OCI-LY7 (cell line): ENCODE data around the gene NAALADL2. TPM values are rescaled to one million over a fixed set of nuclear protein-coding genes. Genes with fewer than 3 reads are reported as not detected.

ENCODE experiments used
- BruUV-seq: library from RNA; stranded (reverse); fragments of 400-500 nt; replicated peaks from 2 replicates; lab custom pipeline; 2021; lab: Mats Ljungman, UMichigan
- CTCF ChIA-PET: fragments of 300-600 bp; sonication (Branson Sonifier 250); formaldehyde crosslinking; loops from one replicate; lab custom pipeline; 2022; ENCODE audit warnings: antibody characterized with exemption; ENCODE audit not compliant: unreplicated experiment; lab: Charles Lee
- POLR2A ChIA-PET: fragments of 300-600 bp; sonication (Branson Sonifier 250); formaldehyde crosslinking; loops from one replicate; lab custom pipeline; 2022; ENCODE audit warnings: antibody characterized with exemption; lab: Charles Lee
- DNase-seq: peaks from one replicate; pipeline ENCODE4 v3.0.0-alpha.2; 2015; ENCODE audit warnings: low spot score
- H2AFZ ChIP-seq: fragments of 200-600 bp; sonication (generic), shearing (Covaris generic); 2 replicates; pipeline ENCODE4 v1.6.1; 2014; ENCODE audit warnings: mild to moderate bottlenecking, antibody characterized with exemption, low read length, moderate library complexity
- H3K27ac ChIP-seq: fragments of 200-600 bp; sonication (generic); 2 replicates; pipeline ENCODE4 v1.5.1; 2014; ENCODE audit warnings: mixed run types, low read depth, mild to moderate bottlenecking, moderate library complexity, low read length, inconsistent platforms; ENCODE audit not compliant: poor library complexity, severe bottlenecking
- H3K36me3 ChIP-seq: fragments of 200-600 bp; sonication (generic); 2 replicates; pipeline ENCODE4 v1.6.1; 2014; ENCODE audit warnings: mild to moderate bottlenecking, antibody characterized with exemption, low read length, moderate library complexity, mixed read lengths; ENCODE audit not compliant: insufficient read depth
- H3K4me1 ChIP-seq: fragments of 200-600 bp; sonication (generic); 2 replicates; pipeline ENCODE4 v1.5.1; 2014; ENCODE audit warnings: mild to moderate bottlenecking, low read length; ENCODE audit not compliant: insufficient read depth, poor library complexity, severe bottlenecking
- H3K4me2 ChIP-seq: fragments of 200-600 bp; sonication (generic); 2 replicates; pipeline ENCODE4 v1.6.1; 2014; ENCODE audit warnings: mild to moderate bottlenecking, low read length
- H3K4me3 ChIP-seq: fragments of 200-600 bp; sonication (generic); 2 replicates; pipeline ENCODE4 v1.5.1; 2014; ENCODE audit warnings: mild to moderate bottlenecking, low read depth, low read length; ENCODE audit not compliant: poor library complexity, severe bottlenecking
- H3K79me2 ChIP-seq: fragments of 200-600 bp; sonication (generic); 2 replicates; pipeline ENCODE4 v1.6.1; 2016; ENCODE audit warnings: low read depth, mild to moderate bottlenecking, low read length, moderate library complexity, mixed read lengths; ENCODE audit not compliant: insufficient read depth
- H3K9me2 ChIP-seq: fragments of 200-600 bp; sonication (generic); 2 replicates; pipeline ENCODE4 v1.6.1; 2016; ENCODE audit warnings: mild to moderate bottlenecking, low read length, mixed read lengths; ENCODE audit not compliant: insufficient read depth
- H3K9me3 ChIP-seq: fragments of 200-600 bp; sonication (generic); 2 replicates; pipeline ENCODE4 v1.6.1; 2014; ENCODE audit warnings: mild to moderate bottlenecking, mixed run types, low read length, mixed read lengths
- H4K20me1 ChIP-seq: fragments of 200-600 bp; sonication (generic); 2 replicates; pipeline ENCODE4 v1.6.1; 2014; ENCODE audit warnings: mild to moderate bottlenecking, antibody characterized with exemption, low read length, moderate library complexity, mixed read lengths; ENCODE audit not compliant: insufficient read depth
- CTCF ChIP-seq: fragments of 200-600 bp; sonication (generic); conservative IDR thresholded peaks from 2 replicates; pipeline ENCODE4 v1.5.1; 2014; ENCODE audit warnings: mild to moderate bottlenecking, antibody characterized with exemption, low read length, moderate library complexity, mixed read lengths
- EZH2phosphoT487 ChIP-seq: fragments of 200-600 bp; sonication (generic); IDR thresholded peaks from 2 replicates; pipeline ENCODE4 v1.6.1; 2018; ENCODE audit warnings: low read depth, borderline replicate concordance, mild to moderate bottlenecking, mixed run types, antibody characterized with exemption, low read length, moderate library complexity, mixed read lengths
- intact Hi-C: fragments of 100-400 bp; cut with micrococcal nuclease; formaldehyde crosslinking; loops from one replicate; pipeline ENCODE4 v1.10.0; 2022; ENCODE audit not compliant: unreplicated experiment
- total RNA-seq, 2 experiments: library from RNA; depleted of rRNA in 1 of 2; stranded (reverse); fragments of >200 nt in 1 of 2; shearing (Covaris generic) in 1 of 2; gene quantifications; 2 replicates each; pipeline ENCODE4 v1.2.3, GENCODE V29; 2014 to 2022

NAALADL2 gene
- total RNA-seq, 2 experiments from 2014 or later = 0.25 to 0.70 TPM

GRCh38 chr3:174986685-174987084, 127.6 kb downstream of the NAALADL2 start:
- ChIA-PET POLR2A (no interaction called here), CTCF (no interaction called here)

GRCh38 chr3:175001091-175001490, 142.0 kb downstream of the NAALADL2 start:
- H3K36me3 ChIP-seq = no peaks in the 10 kb centered on the region
- no peak overlapping the region for H2AFZ ChIP-seq
- TF ChIP-seq EZH2phosphoT487 (no peak), CTCF (no peak)
- BruUV-seq = no TSS peak
- H3K9me2 ChIP-seq = no peaks in the 10 kb centered on the region
- ChIA-PET CTCF (no interaction called here), POLR2A (no interaction called here)
- no peaks in the 10 kb centered on the region for H3K9me3 ChIP-seq
- no peak overlapping the region for H3K4me2 ChIP-seq
- no peaks in the 10 kb centered on the region for H3K4me1 ChIP-seq
- DNase-seq = no peak
- intact Hi-C loops = no loop called here
- H3K79me2 ChIP-seq = no peaks in the 10 kb centered on the region
- no peak overlapping the region for H3K4me3 ChIP-seq
- no peak overlapping the region for H3K27ac ChIP-seq
- no peaks in the 10 kb centered on the region for H4K20me1 ChIP-seq

More at GRCh38 chr3:174986685-174987084, 127.6 kb downstream of the NAALADL2 start:
- Histone ChIP-seq H3K9me3 (no peaks in the 10 kb centered on the region), H3K4me1 (no peaks in the 10 kb centered on the region), H3K9me2 (no peaks in the 10 kb centered on the region), H2AFZ (no peak overlapping the region), H3K4me2 (no peak overlapping the region), H3K79me2 (no peaks in the 10 kb centered on the region), H3K27ac (no peak overlapping the region), H3K36me3 (no peaks in the 10 kb centered on the region), H4K20me1 (no peaks in the 10 kb centered on the region), H3K4me3 (no peak overlapping the region)
- intact Hi-C loops = no loop called here
- DNase-seq = no peak
- no TSS peak for BruUV-seq
- TF ChIP-seq EZH2phosphoT487 = no peak
- TF ChIP-seq CTCF = no peak

- no peaks in the 10 kb centered on the region for H3K79me2 ChIP-seq
- no peaks in the 10 kb centered on the region for H3K36me3 ChIP-seq
- no peaks in the 10 kb centered on the region for H3K9me2 ChIP-seq
- no peak overlapping the region for H2AFZ ChIP-seq
- ChIA-PET CTCF (no interaction called here), POLR2A (no interaction called here)
- no peak for DNase-seq
- H3K4me3 ChIP-seq = no peak overlapping the region
- no peaks in the 10 kb centered on the region for H3K9me3 ChIP-seq
- intact Hi-C loops = no loop called here
- no peaks in the 10 kb centered on the region for H3K4me1 ChIP-seq
- BruUV-seq = no TSS peak
- TF ChIP-seq CTCF = no peak
- no peak for TF ChIP-seq EZH2phosphoT487
- H3K4me2 ChIP-seq = no peak overlapping the region
- no peak overlapping the region for H3K27ac ChIP-seq
- H4K20me1 ChIP-seq = no peaks in the 10 kb centered on the region
Observed at GRCh38 chr3:175002732-175003143, 143.6 kb downstream of the NAALADL2 start.
